Activated T-cell treated with anti-CD3 and anti-CD28 coated beads for 24 hours (primary cell): ENCODE data around the gene PLCG2.
"Not testable (repeated sequence)": the region's sequence is repeated elsewhere in the genome, so short reads cannot be mapped to it uniquely, and the experiment has no call there.

Source experiments
- DNase-seq: peaks from one replicate; pipeline ENCODE4 v3.0.0-alpha.2; 2020; ENCODE audit warnings: low read depth

PLCG2 gene

DNA sequence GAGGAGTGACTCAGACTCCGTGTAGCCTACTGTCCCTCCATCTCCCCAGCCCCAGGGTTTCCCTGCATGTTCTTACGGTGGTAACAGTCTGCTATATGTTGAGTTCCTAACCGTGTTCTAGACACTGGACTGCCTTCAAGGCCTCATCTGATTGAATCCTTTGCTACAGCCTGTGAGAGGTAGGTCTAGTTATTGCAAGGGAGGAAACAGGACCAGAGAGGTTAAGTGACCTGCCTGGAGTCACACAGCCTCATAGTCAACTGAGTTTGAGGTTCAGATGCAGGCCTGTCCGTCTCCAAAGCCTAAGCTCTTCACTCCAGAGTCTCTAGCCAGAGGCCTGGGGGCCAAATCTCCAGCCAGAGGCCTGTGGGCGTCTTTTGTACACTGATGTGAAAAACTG, 134.1 kb downstream of the PLCG2 start:
- DNase-seq = no peak

DNA sequence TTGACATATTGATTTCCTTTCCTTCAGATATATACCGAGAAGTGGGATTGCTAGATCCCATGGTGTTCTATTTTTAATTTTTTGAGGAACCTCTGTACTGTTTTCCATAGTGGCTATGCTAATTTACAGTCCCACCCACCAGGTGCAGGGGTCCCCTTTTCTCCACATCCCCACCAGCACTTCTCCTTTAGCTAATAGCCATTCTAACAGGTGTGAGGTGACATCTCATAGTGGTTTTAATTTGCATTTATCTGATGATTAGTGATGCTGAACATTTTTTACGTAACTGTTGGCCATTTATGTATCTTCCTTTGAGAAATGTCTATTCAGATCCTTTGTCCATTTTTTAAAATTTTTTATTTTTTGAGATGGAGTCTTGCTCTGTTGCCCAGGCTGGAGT, 138.3 kb downstream of the PLCG2 start:
- DNase-seq = no peak

DNA sequence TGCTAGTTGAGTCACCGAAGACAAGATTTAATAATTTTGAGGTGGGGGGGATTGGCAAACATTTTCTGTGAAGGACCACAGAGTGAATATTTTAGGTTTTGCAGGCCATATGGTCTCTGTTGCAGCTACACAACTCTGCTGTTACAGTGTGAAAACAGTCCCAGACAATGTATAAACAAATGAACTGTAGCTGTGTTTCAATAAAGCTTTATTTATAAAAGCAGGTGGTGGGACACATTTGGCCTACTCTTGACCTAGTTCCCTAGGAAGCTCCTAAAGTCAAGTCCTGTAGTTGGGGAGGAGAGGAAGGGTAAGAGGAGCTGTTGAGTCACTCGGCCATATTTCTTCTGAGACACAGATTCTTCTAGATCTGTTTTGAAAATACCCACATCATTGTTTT, 139.8 kb downstream of the PLCG2 start:
- no peak for DNase-seq

DNA sequence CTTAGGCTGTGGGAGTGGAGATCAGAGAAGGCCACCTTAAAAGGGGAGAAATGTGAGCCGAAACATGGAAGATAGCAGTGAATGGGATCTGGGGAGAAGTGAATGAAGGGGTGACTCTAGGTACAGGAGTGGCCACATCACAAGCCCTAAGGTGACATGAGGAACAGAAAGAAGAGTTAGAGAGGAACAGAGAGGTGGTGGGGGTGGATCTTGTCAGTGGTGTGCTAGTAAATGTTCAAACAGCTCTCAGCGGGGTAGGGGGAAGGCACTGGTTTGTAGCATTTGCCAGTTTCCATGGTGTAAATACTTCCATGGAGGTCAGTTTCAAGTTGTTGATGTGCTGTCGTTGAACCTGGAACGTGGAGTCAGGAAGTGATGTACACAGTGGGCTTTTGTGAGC, 141.4 kb downstream of the PLCG2 start:
- DNase-seq = no peak

DNA sequence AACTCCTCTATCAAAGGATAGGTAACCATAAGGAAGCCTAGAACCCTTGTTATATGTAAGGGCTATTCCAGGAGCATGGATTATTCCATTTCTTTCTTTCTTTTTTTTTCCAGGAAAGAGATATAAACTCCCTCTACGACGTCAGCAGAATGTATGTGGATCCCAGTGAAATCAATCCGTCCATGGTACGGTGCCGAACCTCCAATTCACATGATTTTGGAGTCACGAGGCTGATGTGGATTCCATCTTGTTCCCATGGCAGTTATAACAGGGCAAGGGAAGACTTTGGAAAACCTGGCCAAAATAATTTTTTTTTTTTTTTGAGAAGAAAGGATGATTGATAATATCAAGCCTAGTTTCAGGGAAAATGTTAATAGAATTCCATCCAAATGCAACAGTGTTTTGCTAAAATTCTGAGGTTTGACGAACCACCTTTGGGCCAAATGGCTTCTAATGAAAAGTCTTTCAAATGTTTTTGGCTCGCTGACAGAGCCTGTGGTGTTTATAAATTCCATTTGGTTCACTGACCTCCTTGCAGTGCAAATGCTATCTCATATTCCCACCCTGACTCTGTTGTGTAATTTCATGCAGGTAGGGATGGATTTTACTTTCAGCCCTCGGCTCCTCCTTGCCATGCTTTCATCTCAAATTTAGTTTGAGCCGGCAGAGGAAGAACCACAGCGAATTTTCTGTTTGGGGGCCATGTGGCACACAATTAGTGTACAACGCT, 142.2 kb downstream of the PLCG2 start:
- DNase-seq = no peak

DNA sequence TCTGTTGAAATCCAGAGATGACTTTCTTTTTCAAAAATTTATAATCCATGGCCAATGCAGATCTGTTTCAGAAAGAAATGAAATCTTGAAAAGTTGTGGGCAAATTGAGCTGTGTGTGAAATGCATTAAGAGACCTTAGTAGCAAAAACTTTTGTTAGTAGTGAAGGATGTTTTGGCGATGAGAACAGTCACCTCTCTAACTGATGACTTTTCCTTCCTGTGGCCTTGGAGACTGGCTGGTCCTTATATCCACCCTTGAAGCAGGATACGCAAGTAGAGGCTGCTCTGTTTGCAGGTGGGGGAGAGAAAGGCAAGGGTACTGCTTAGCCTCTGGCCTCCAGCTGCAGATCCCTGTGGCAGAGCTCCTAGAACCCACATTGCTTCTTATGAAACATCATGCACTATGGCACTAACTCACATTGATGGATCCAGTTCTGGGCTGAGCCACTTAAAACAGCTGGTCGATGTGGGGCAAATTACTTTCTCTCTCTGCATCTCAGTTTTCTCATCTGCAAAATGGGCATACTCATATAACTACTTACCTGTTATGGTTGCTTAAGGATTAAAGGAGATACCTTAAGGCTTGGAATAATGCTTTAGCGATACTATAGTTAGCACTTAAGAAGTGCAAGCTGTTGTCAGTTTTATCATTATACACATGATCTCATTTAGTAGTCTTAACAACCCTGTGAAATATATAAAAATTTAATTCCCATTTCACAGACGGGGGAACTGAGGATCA, 142.9 kb downstream of the PLCG2 start:
- no peak for DNase-seq

DNA sequence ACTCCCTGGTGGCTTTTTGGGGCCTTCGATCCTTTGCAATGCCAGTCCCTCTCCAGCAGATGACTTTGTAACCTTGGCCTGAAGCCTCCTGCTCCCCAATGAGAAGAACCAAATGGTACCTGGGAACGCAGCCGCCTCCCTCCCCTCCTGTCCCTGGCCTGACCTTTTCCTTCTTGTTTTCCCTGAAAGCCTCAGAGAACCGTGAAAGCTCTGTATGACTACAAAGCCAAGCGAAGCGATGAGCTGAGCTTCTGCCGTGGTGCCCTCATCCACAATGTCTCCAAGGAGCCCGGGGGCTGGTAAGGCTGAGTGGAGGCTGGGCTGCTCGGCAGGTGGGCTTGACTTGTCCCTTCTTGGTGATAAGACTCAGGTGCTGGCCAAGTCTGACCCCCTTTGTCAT, 144.2 kb downstream of the PLCG2 start:
- no peak for DNase-seq

DNA sequence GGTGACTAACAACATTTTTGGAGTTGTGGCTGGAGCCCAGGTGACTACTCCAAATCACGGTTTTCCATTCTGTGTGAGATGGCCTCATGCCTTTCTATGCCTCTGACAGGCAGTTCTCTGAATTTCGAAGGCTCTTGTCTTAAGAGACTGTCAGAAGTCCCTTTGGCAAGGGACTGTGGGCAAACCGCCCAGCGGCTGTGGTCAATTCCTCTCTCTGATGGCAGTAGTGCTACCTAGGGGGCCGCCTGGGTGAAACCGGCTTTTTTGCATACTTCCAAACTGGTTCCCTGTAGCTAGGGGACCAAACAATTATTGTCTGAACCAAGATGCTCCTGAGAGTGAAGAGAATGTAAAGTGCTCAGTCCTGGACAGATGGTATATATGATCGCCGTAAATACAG, 145.9 kb downstream of the PLCG2 start:
- DNase-seq = no peak

DNA sequence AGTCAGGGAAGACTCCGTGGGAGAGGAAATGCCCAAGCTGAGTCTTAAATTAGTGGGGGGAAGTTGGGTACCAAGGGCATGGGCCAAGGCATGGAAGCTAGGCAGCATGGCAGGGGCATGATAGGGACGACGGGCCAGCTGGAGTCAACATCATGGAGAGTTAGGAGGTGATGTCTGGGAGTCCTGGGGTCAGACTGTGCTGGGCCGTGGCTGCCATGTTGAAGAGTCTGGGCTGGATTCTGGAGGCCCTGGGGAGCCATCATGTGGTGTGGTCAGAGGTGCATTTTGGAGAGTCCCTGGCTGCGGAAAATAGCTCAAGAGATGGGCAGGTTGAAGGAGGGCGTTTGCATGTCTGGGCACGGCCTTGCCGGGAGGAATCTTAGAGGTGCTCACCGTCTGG, 146.9 kb downstream of the PLCG2 start:
- DNase-seq = no peak

DNA sequence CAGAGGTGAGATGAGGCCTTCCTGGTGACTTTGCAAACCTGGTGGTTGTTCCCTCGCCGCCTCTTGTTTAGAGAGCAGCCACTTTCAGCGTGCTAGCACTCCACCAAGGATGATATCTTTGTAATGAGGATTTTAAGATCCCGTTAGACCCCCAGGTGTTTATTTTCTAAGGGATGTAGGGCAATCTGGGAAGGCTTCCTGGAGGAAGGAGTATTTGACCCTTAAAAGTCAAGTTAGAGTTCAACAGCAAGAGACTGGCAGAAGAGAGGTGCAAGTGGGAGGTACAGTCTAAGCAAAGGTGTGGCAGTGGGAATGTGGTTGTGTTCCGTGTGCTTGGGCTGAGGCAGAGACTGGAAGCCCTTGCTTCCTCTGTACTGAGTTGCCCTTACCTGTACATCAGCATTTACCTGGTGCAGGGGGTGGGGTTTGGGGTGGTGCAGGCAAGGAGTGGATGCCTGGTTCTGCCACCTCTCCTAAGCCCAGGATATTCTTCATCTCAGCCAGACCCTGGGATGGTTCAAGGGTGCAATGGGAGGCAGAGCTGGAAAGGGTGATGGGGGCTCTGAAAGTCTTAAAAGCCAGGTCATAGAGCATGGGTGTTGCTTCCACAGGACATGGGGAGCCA, 148.6 kb downstream of the PLCG2 start:
- DNase-seq = no peak

DNA sequence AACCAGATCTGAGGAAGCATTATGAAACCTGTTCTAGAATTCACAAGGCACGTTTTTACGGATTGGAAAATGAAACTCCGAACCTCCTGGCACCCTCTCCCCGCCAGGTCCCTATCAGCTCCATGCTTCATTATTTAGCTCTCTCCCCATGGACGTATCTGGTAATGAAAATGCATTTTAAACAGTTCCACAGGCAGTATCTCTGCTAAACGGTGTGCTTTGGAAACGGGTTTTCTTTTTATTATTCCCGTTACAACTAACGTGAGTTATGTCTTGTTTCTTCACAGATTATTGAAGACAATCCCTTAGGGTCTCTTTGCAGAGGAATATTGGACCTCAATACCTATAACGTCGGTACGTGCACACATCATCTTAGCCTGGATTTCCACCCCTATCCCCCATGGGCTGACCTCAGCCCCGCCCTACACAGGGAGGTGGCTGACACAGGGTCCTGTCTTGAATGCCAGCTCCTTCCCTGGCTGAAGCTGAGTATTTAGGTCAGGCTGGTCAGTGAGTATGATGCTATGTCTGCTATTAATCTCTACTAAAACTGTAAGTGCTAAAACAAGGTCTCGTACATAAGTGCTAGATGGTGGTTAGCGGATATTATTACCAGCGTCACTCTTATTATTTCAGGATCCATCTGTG, 149.3 kb downstream of the PLCG2 start:
- no peak for DNase-seq

DNA sequence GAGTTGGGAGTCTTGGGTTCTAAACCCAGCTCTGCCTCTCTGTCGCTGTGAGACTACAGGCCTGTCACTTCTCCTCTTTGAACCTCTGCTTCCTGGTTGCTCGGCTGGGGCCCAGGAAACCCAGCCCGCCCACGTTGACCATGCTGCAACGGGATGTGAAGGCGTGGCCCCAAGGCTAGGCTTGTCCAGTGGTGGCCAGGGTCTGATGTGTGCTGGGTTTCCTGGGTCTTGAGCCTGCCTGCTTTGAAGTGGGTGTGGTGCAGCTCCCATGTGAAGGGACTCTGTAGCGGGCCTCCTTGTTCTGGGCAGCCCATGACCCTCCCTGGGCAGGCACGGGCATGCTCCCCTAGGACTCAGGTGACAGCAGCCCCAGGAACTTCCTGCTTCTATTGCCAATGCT, 149.9 kb downstream of the PLCG2 start:
- DNase-seq = no peak

DNA sequence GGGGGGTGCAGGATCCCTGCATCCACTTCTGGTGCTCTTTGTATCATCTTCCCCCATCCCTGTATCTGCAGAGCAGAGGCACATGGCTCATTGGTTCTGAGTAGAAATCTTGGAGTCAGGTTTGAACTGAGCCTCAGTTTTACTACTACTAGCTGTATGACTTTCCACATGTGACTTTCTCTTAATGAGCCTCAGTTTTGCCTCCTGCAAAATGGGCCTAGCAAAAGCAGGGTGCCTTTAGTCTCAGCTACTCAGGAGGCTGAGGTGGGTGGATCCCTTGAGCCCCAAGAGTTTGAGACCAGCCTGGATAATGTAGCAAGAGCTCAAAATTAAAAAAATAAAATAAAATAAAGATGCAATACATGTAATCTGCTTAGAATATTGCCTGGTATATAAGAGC, 150.8 kb downstream of the PLCG2 start:
- DNase-seq = no peak

DNA sequence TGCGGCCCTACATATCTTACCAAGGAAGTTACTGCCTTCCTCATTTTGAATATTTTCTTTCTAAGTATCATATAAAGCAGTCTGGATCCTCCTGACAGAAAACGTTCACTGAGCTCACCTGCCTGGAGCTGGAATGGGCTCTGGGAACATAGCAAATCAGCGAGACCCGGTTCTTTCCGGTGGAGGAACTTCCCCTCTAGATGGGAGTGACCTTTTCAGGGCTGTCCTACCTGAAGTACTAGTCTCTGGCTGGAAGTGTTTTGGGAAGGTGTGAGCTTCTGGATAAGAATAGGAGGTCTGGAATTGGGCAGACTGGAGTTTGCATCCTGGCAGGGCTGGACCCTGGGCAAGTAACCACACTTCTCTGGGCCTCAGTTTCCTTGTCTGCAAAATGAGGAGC, 152.8 kb downstream of the PLCG2 start:
- no peak for DNase-seq

DNA sequence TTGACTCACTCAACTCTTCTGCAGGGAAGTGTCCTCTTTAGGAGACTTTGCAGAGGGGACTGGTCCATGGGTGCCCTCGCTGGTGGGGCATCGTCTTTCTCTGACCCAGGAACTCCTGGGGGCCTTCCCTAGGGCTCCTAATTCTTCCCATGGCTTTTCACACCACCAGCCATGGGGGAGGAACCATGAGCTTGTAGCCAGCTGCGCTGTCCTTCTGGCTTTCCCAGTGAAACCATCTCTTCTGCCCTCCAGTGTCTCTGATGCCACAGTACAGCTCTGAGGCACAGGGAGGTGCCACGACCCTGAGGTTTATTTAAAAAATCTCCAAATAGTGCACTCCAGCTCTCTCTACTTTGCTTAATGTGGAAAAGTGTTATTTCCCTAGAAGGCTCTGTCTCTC, 153.6 kb downstream of the PLCG2 start:
- DNase-seq = no peak

DNA sequence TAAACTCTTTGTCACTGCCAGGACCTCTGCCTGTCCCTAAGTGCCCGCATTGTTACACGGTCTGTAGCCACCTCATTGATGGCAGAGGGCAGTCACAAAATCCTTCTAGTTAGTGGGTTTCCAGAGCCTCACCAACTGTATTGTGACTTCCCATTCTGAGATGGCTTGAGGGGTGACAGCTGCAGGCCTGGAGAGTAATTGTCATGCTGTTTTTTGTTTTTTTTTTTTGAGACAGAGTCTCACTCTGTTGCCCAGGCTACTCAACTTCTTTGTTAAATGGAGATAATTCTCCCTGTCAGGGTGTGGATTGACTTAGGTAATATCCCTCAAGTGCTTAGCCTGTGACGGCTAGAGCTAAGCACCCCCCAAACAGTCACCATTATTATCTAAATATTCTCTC, 154.3 kb downstream of the PLCG2 start:
- no peak for DNase-seq

DNA sequence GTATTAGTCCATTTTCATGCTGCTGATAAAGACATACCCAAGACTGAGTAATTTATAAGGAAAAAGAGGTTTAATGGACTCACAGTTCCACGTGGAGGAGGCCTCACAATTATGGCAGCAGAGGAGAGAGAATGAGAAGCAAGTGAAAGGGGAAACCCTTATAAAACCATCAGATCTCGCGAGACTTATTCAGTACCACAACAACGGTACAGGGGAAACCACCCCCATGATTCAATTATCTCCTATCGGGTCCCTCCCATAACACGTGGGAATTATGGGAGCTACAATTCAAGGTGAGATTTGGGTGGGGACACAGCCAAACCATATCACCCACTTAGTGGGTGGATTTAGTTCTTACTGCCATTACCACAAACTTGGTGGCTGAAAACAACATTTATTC, 155.6 kb downstream of the PLCG2 start:
- not testable (repeated sequence) for DNase-seq

DNA sequence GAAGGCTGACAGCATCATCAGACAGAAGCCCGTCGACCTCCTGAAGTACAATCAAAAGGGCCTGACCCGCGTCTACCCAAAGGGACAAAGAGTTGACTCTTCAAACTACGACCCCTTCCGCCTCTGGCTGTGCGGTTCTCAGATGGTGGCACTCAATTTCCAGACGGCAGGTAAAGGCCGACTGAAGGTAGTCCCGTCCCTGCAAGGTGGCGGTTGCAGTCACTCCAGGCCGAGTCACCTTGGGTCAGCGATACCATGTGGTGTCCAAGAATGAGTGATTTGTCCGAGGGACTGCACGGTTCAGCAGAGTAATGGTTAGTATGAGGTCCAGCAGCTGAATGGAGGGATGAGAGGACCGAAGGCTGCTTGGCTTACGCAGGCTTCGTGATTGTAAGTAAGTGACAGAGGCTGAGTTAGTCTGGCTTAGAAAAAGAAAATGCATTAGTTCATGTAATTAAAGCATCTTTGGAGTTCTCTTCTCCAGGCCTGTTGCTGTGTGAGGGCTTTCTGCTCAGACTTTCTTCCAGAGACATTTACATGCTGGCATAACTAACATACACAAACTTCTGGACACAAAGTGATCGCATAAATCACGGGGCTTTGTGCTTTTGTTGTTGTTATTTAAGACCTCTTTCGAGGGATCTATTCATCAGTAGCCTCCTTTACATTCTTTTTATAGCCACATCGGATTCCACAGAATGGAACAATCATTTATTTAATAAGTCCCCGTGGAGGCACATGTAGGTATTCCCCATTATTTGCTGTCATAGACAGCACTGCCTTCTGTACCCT, 157.3 kb downstream of the PLCG2 start:
- DNase-seq = no peak

DNA sequence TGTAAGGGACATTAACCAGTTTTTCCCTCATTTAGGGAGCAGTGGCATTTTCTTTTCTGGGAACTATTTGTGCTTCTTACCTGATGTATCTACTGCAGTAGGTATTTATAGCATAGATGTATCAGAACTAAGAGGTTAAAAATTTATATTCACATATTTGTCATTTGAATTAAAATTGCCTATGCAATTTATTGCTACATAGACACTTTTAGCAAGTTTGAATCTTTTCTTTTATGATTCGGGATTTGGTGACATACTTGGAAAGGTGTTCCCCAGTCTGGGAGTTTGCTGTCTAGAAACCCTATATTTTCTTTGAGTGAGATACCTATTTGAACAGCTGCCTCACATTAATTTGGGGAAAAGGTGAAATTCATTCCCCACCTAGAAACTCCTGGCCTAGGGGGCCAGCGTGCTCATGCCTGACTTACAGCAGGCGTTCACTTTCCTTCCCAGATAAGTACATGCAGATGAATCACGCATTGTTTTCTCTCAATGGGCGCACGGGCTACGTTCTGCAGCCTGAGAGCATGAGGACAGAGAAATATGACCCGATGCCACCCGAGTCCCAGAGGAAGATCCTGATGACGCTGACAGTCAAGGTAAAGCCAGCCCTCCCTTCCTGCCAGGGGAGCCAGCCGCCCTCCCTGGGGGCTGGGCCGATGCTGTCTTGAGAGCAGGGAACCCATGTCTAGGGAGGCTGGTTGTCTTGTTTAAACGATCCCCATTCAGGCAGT, 158.4 kb downstream of the PLCG2 start:
- no peak for DNase-seq

DNA sequence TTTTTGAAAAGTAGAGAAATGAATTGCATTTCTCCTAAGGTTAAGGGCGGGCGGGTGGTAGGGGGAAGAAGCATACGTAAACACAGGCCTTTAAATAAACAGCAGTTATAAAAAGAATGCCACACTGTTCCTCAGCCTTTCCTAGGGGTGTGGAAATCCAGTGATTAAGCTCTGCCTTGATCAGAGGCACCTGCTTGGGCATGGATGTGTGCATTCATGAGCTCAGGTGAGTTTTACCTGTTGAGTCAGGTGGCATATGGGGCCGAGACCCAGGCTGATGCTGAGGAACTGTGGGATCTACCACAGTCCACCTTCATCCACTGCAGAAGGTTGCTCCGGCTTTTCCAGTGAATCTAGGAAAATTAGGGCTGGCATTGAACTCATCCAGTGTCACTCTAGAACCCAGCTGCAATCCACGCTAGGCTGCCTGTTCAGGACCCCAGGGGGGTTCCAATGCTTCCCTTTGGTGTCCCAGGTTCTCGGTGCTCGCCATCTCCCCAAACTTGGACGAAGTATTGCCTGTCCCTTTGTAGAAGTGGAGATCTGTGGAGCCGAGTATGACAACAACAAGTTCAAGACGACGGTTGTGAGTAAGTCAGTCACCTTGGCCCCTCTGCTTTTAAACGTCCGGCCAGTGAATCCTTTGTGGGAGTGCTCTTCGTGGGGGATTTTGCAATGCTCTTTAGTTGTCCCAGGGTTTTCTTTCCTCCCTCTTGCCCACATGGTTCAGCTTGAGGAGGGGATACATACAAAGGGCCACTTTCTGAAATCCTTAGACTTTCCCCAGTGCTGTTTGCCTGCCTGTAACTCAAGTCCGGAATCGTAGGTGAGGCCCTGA, 159.5 kb downstream of the PLCG2 start:
- no peak for DNase-seq
